Measurements from ENCODE around the gene DPH3.

- TF ChIP-seq EP300 (IDR thresholded peaks at IDR 0.05) (no peak), CTCF (IDR thresholded peaks at IDR 0.05) (no peak), POLR2AphosphoS5 (IDR thresholded peaks at IDR 0.05) (peak in 1 of 3 donors; percentile 61)
These were observed 21.4 kb upstream of the DPH3 start for GRCh38 chr3:16286161-16286560.

All from stomach (tissue), 4 donors.